ENCODE data around the gene PTPA.

The PTPA gene

DNA sequence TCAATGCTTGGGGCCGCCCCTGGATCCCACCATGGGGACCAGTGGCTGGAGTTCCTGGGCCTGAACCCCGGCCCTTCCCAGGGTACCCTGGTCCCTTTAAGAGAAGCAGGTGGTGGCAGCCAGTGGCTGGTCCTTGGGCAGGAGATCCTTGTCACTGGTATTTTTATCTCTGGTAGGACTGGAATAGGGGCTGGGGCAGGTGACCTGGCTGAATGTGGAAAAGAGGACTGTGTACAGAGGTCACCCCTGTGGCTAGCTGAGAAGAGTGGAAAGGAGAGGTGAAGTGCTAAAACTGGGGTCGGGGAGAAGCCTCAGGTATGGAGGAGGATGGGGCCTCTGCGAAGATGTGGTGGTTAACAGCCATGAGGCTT, 7.6 kb upstream of the PTPA start:
- no peak for TF ChIP-seq HDGF (IDR thresholded peaks at IDR 0.05; ENCODE audit: borderline replicate concordance)
- no peak for TF ChIP-seq LEF1 (IDR thresholded peaks at IDR 0.05; ENCODE audit: borderline replicate concordance)
- TF ChIP-seq FOXM1 (IDR thresholded peaks at IDR 0.05; ENCODE audit: borderline replicate concordance), result no peak
- TF ChIP-seq ARNT (IDR thresholded peaks at IDR 0.05), result no peak
- TF ChIP-seq FOXK2 (IDR thresholded peaks at IDR 0.05), result no peak
- TF ChIP-seq L3MBTL2 (conservative IDR thresholded peaks at IDR 0.05), result no peak
- TF ChIP-seq TARDBP (IDR thresholded peaks at IDR 0.05), result no peak
- TF ChIP-seq CTBP1 (IDR thresholded peaks at IDR 0.05; ENCODE audit: borderline replicate concordance), result no peak
- no peak for TF ChIP-seq SP1 (IDR thresholded peaks at IDR 0.05)
- TF ChIP-seq ZNF384 (IDR thresholded peaks at IDR 0.05), result no peak
- no peak for TF ChIP-seq BHLHE40 (IDR thresholded peaks at IDR 0.05; ENCODE audit: borderline replicate concordance)
- TF ChIP-seq FOXA1 (IDR thresholded peaks at IDR 0.05), result no peak
- TF ChIP-seq NFRKB (IDR thresholded peaks at IDR 0.05), result no peak
- no peak for DNase-seq (ENCODE audit: extremely low spot score)
- CTCF ChIA-PET, result interaction anchor here (0.8 kb wide), 1 partner anchor 10 kb away, joined by 3 read pairs; no protein-coding TSS in a partner anchor
- POLR2A ChIA-PET, result no interaction called here

GRCh38 chr9:129104051-129104450, 7.2 kb upstream of the PTPA start:
- ChIA-PET POLR2A (no interaction called here), CTCF (interaction anchor here (0.8 kb wide), 1 partner anchor 9 kb away, joined by 3 read pairs; no protein-coding TSS in a partner anchor)
- DNase-seq (ENCODE audit: extremely low spot score), result no peak
- no peak for TF ChIP-seq ZNF384 (IDR thresholded peaks at IDR 0.05)
- no peak for TF ChIP-seq FOXM1 (IDR thresholded peaks at IDR 0.05; ENCODE audit: borderline replicate concordance)
- TF ChIP-seq FOXA1 (IDR thresholded peaks at IDR 0.05), result no peak
- TF ChIP-seq HDGF (IDR thresholded peaks at IDR 0.05; ENCODE audit: borderline replicate concordance), result no peak
- TF ChIP-seq SP1 (IDR thresholded peaks at IDR 0.05), result no peak
- no peak for TF ChIP-seq PKNOX1 (IDR thresholded peaks at IDR 0.05)
- no peak for TF ChIP-seq FOXK2 (IDR thresholded peaks at IDR 0.05)
- TF ChIP-seq ARNT (IDR thresholded peaks at IDR 0.05), result no peak
- TF ChIP-seq SUZ12 (IDR thresholded peaks at IDR 0.05), result no peak
- TF ChIP-seq L3MBTL2 (conservative IDR thresholded peaks at IDR 0.05), result no peak
- TF ChIP-seq NFRKB (IDR thresholded peaks at IDR 0.05), result no peak
- TF ChIP-seq TARDBP (IDR thresholded peaks at IDR 0.05), result no peak
- no peak for TF ChIP-seq BHLHE40 (IDR thresholded peaks at IDR 0.05; ENCODE audit: borderline replicate concordance)
- no peak for TF ChIP-seq ELF4 (IDR thresholded peaks at IDR 0.05)
- TF ChIP-seq CTBP1 (IDR thresholded peaks at IDR 0.05; ENCODE audit: borderline replicate concordance), result no peak
- no peak for TF ChIP-seq LEF1 (IDR thresholded peaks at IDR 0.05; ENCODE audit: borderline replicate concordance)

GRCh38 chr9:129105857-129106694, 5.1 kb upstream of the PTPA start:
- ChIA-PET CTCF (interaction anchor here (0.8 kb wide), 1 partner anchor 26 kb away, joined by 6 read pairs; no protein-coding TSS in a partner anchor), POLR2A (no interaction called here)
- TF ChIP-seq PKNOX1 (IDR thresholded peaks at IDR 0.05), result no peak
- no peak for TF ChIP-seq FOXA1 (IDR thresholded peaks at IDR 0.05)
- TF ChIP-seq ELF4 (IDR thresholded peaks at IDR 0.05), result no peak
- no peak for TF ChIP-seq NFRKB (IDR thresholded peaks at IDR 0.05)
- no peak for TF ChIP-seq SP1 (IDR thresholded peaks at IDR 0.05)
- DNase-seq (ENCODE audit: extremely low spot score), result no peak

- no peak for DNase-seq (ENCODE audit: extremely low spot score)
- ChIA-PET CTCF (no interaction called here), POLR2A (interaction anchor here (1.2 kb wide), 1 partner anchor 25 kb away, joined by 3 read pairs; no protein-coding TSS in a partner anchor)
- TF ChIP-seq SUZ12 (IDR thresholded peaks at IDR 0.05) (no peak), NFRKB (IDR thresholded peaks at IDR 0.05) (no peak), L3MBTL2 (conservative IDR thresholded peaks at IDR 0.05) (no peak), ZNF384 (IDR thresholded peaks at IDR 0.05) (no peak), PKNOX1 (IDR thresholded peaks at IDR 0.05) (no peak), SP1 (IDR thresholded peaks at IDR 0.05) (no peak), ELF4 (IDR thresholded peaks at IDR 0.05) (no peak)
Observed at GRCh38 chr9:129107651-129108050, 3.6 kb upstream of the PTPA start.

GRCh38 chr9:129108083-129108804, 3.0 kb upstream of the PTPA start:
- POLR2A ChIA-PET, result interaction anchor here (1.2 kb wide), 1 partner anchor 26 kb away, joined by 3 read pairs; no protein-coding TSS in a partner anchor

More at GRCh38 chr9:129108083-129108804, 3.0 kb upstream of the PTPA start:
- CTCF ChIA-PET, result interaction anchor here (1.5 kb wide), 1 partner anchor 23 kb away, joined by 3 read pairs; no protein-coding TSS in a partner anchor
- TF ChIP-seq FOXM1 (IDR thresholded peaks at IDR 0.05; ENCODE audit: borderline replicate concordance) (no peak), FOXK2 (IDR thresholded peaks at IDR 0.05) (no peak), BHLHE40 (IDR thresholded peaks at IDR 0.05; ENCODE audit: borderline replicate concordance) (no peak), FOXA1 (IDR thresholded peaks at IDR 0.05) (no peak), LEF1 (IDR thresholded peaks at IDR 0.05; ENCODE audit: borderline replicate concordance) (no peak), HDGF (IDR thresholded peaks at IDR 0.05; ENCODE audit: borderline replicate concordance) (no peak), ELF4 (IDR thresholded peaks at IDR 0.05) (no peak), TARDBP (IDR thresholded peaks at IDR 0.05) (no peak), NFRKB (IDR thresholded peaks at IDR 0.05) (no peak), CTBP1 (IDR thresholded peaks at IDR 0.05; ENCODE audit: borderline replicate concordance) (no peak), ZNF384 (IDR thresholded peaks at IDR 0.05) (no peak), SP1 (IDR thresholded peaks at IDR 0.05) (no peak), SUZ12 (IDR thresholded peaks at IDR 0.05) (no peak), ARNT (IDR thresholded peaks at IDR 0.05) (no peak), L3MBTL2 (conservative IDR thresholded peaks at IDR 0.05) (no peak), PKNOX1 (IDR thresholded peaks at IDR 0.05) (no peak)
- DNase-seq (ENCODE audit: extremely low spot score), result no peak
